GM11168 (cell line): ENCODE data around the gene VOPP1.

Experiments used
- in situ Hi-C: fragments of 300-500 bp; cut with MboI; formaldehyde crosslinking; loops from one replicate; pipeline ENCODE4 v1.12.0; 2022; ENCODE audit warnings: low sequenced_read_pairs; ENCODE audit not compliant: unreplicated experiment

VOPP1 gene

GRCh38 chr7:55449205-55449991 is 122.9 kb downstream of the VOPP1 start:
- in situ Hi-C loops, result no loop called here

GRCh38 chr7:55448526-55448925 is 123.8 kb downstream of the VOPP1 start:
- in situ Hi-C loops, result no loop called here

- in situ Hi-C loops, result no loop called here
Observed at GRCh38 chr7:55444786-55445185, 127.5 kb downstream of the VOPP1 start.

- in situ Hi-C loops, result no loop called here
Observed at GRCh38 chr7:55441774-55442522, 130.4 kb downstream of the VOPP1 start.

- in situ Hi-C loops, result no loop called here
Observed at GRCh38 chr7:55441002-55441401, 131.3 kb downstream of the VOPP1 start.

GRCh38 chr7:55440040-55440690 is 132.1 kb downstream of the VOPP1 start:
- in situ Hi-C loops, result no loop called here

- in situ Hi-C loops, result no loop called here
Observed at GRCh38 chr7:55439627-55440026, 132.7 kb downstream of the VOPP1 start.

GRCh38 chr7:55438757-55439525 is 133.4 kb downstream of the VOPP1 start:
- in situ Hi-C loops, result no loop called here

- in situ Hi-C loops, result no loop called here
Observed at GRCh38 chr7:55438085-55438756, 134.1 kb downstream of the VOPP1 start.

- in situ Hi-C loops, result no loop called here
Observed at GRCh38 chr7:55437375-55437774, 134.9 kb downstream of the VOPP1 start.

- in situ Hi-C loops, result no loop called here
Observed at GRCh38 chr7:55436457-55436856, 135.8 kb downstream of the VOPP1 start.

GRCh38 chr7:55435466-55435865 is 136.8 kb downstream of the VOPP1 start:
- in situ Hi-C loops, result no loop called here

- in situ Hi-C loops, result no loop called here
Observed at GRCh38 chr7:55432939-55433784, 139.1 kb downstream of the VOPP1 start.

- in situ Hi-C loops, result no loop called here
Observed at GRCh38 chr7:55432506-55432905, 139.8 kb downstream of the VOPP1 start.

- in situ Hi-C loops, result no loop called here
Observed at GRCh38 chr7:55431898-55432297, 140.4 kb downstream of the VOPP1 start.

GRCh38 chr7:55429835-55430499 is 142.3 kb downstream of the VOPP1 start:
- in situ Hi-C loops, result no loop called here

- in situ Hi-C loops, result no loop called here
Observed at GRCh38 chr7:55427800-55428199, 144.5 kb downstream of the VOPP1 start.

- in situ Hi-C loops, result no loop called here
Observed at GRCh38 chr7:55427342-55427741, 145.0 kb downstream of the VOPP1 start.
